Measurements from ENCODE around the gene JAK1.

DNA sequence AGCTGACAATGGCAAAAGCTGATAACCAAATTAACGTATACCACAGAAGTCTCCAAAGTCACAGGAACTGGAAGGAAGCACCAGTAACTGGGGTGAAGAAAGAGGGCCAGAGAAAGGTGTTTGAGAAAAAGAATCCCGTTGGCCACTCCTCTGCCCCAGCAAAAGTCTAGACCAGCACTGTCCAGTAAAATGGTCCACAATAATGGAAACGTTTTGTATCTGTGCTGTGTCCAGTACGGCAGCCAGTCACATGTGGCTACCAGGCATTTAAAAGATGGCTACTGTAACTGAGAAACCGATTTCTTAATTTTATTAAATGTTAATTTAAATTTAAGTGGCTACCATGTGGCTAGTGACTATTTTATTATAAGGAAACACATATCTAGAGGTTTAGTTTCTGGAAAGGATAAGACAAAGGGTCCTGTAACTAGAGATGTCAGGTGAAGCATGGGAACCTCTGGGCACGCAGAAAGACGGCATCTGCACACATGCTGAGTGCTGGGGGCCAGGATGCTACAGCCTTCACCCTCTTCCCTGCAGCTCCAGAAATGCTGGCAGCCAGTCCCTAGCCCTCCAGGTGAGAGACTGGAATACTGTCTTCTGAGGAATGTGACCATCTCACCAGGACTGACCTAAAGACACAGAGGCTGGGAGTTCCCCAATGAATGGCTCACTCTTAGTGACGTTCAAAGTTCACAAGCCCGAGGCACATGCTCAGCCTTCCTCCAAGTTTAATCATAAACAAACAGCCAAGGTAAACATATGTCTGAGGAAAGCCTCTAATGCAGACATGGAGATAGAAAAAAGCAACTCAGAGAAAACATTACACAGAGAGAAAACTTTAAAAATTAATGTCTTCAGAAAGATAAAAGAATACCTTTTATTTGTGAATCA is 50.7 kb downstream of the JAK1 start:
- TF ChIP-seq POLR2AphosphoS5 (IDR thresholded peaks at IDR 0.05; ENCODE audit: low read depth, low read length): no peak
- no peak for TF ChIP-seq POLR2A (IDR thresholded peaks at IDR 0.05; ENCODE audit: low read depth, low read length)

Data from GM12891 (cell line).